ENCODE measurements around the gene CHRDL2. TPM values are rescaled to one million over a fixed set of nuclear protein-coding genes. Genes with fewer than 3 reads are reported as not detected.
A peak's percentile ranks its signal among the peaks of the same experiment; 100 is the strongest.

Gene CHRDL2
- total and polyA plus RNA-seq, 2 of the 4 experiments (the other 2 are of a cell fraction): 0.80 TPM; not detected in 1

DNA sequence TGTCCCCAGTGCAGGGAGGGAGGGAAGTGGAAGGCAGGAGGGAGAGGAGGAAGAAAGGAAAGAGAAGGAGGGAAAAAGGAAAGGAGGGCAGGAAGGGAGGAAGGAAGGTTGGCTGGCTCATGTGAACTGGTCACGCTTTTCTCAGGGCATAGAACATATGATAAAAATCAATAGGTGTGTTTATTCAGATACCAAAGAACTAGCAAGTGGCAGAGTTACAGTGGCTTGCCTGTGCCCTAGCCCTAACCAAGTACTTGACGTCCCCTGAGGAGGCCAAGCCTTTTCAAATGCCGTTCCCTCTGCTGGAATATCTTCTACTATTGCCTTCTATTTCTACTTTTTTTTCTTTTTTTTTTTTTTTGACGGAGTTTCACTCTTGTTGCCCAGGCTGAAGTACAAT is 33.5 kb downstream of the CHRDL2 start:
- Histone ChIP-seq H4K8ac (ENCODE audit: low read depth in 2 of 2, low read length in 2 of 2) (peak overlapping the region; percentile 83 to 88), H3K4me1 (ENCODE audit: control insufficient read depth, insufficient read depth, low read length) (peaks cover 24% of the 10 kb centered on the region), H3K4me2 (ENCODE audit: low read depth, low read length) (no peak overlapping the region), H2AK5ac (ENCODE audit: low read depth, low read length) (peak overlapping the region; percentile 98), H3K27me3 (ENCODE audit: control insufficient read depth, insufficient read depth, low read length) (no peaks in the 10 kb centered on the region; the same call in 1 of the 2 replicates), H3K36me3 (ENCODE audit: control insufficient read depth, insufficient read depth, low read length) (no peaks in the 10 kb centered on the region), H3K9ac (ENCODE audit: low read depth, low read length) (0 out of 2 replicates have a peak overlapping the region, but pooled peaks have one; percentile 2), H3K14ac (replicated peaks; ENCODE audit: low read depth, low read length) (peak overlapping the region; percentile 74), H3K79me1 (ENCODE audit: low read depth in 1 of 2, low read length in 2 of 2) (no peaks in the 10 kb centered on the region), H3K4me3 (ENCODE audit: insufficient read depth, low read depth, low read length) (no peak overlapping the region), H3K9me3 (ENCODE audit: control insufficient read depth, insufficient read depth, low read length) (no peaks in the 10 kb centered on the region), H2AK9ac (replicated peaks; ENCODE audit: low read depth, low read length, poor library complexity) (peak overlapping the region; percentile 55), H4K5ac (ENCODE audit: low read depth, low read length) (peak overlapping the region; percentile 62), H3K9me1 (ENCODE audit: insufficient read depth, low read length) (peaks cover 15% of the 10 kb centered on the region), H2BK15ac (ENCODE audit: low read depth, low read length) (peak overlapping the region; percentile 88; the same call in 2 of the 3 replicates), H3K56ac (ENCODE audit: extremely low read depth, insufficient read depth, low read length) (no peak overlapping the region), H2AFZ (replicated peaks; ENCODE audit: low read length, poor library complexity) (peak overlapping the region; percentile 80), H3K23ac (ENCODE audit: low read depth, low read length) (peak overlapping the region; percentile 55), H3K4ac (ENCODE audit: low read depth, low read length) (peak overlapping the region; percentile 90), H2BK120ac (ENCODE audit: low read depth, low read length) (peak overlapping the region; percentile 90), H4K20me1 (ENCODE audit: insufficient read depth, low read length) (no peaks in the 10 kb centered on the region), H2BK5ac (ENCODE audit: low read depth, low read length, poor library complexity, severe bottlenecking) (peak overlapping the region; percentile 81), H2BK20ac (ENCODE audit: low read depth, low read length) (peak overlapping the region; percentile 95), H4K91ac (ENCODE audit: insufficient read depth, low read depth, low read length) (peak overlapping the region; percentile 96), H3K27ac (ENCODE audit: insufficient read depth, low read length) (peak overlapping the region; percentile 77), H3K18ac (ENCODE audit: low read depth, low read length) (peak overlapping the region; percentile 98)
- ATAC-seq (ENCODE audit: low read depth) (no peak), DNase-seq (no peak)
- no TSS peak for BruUV-seq (replicated peaks)
- intact Hi-C loops (cut with micrococcal nuclease) (no loop called here), dilution Hi-C loops (cut with HindIII; ENCODE audit: low sequenced_read_pairs, unreplicated experiment) (no loop called here), in situ Hi-C loops (cut with MboI; ENCODE audit: low sequenced_read_pairs) (no loop called here)
- ChIA-PET CTCF (no interaction called here), POLR2A (ENCODE audit: unreplicated experiment) (no interaction called here)
- WGBS, 2 experiments (ENCODE audit: extremely low coverage in 2 of 2, insufficient read length in 1 of 2): 83% methylated on average over 2 of the region's 4 CpGs; no CpG with 5 or more reads in 1 of the 2 experiments
- TF ChIP-seq RAD21 (IDR thresholded peaks at IDR 0.05; ENCODE audit: low read length) (no peak), MAFK (IDR thresholded peaks at IDR 0.05; ENCODE audit: low read depth, low read length) (no peak), CEBPB (IDR thresholded peaks at IDR 0.05; ENCODE audit: low read depth, low read length) (no peak), BHLHE40 (IDR thresholded peaks at IDR 0.05; ENCODE audit: low read depth, low read length) (no peak), CHD1 (IDR thresholded peaks at IDR 0.05; ENCODE audit: low read depth, low read length) (no peak), MAZ (IDR thresholded peaks at IDR 0.05; ENCODE audit: borderline replicate concordance, low read depth, low read length) (no peak), SMC3 (IDR thresholded peaks at IDR 0.05; ENCODE audit: low read depth, low read length) (no peak), FOS (IDR thresholded peaks at IDR 0.05; ENCODE audit: low read depth, low read length) (no peak)
- TF ChIP-seq, protein P1, sequence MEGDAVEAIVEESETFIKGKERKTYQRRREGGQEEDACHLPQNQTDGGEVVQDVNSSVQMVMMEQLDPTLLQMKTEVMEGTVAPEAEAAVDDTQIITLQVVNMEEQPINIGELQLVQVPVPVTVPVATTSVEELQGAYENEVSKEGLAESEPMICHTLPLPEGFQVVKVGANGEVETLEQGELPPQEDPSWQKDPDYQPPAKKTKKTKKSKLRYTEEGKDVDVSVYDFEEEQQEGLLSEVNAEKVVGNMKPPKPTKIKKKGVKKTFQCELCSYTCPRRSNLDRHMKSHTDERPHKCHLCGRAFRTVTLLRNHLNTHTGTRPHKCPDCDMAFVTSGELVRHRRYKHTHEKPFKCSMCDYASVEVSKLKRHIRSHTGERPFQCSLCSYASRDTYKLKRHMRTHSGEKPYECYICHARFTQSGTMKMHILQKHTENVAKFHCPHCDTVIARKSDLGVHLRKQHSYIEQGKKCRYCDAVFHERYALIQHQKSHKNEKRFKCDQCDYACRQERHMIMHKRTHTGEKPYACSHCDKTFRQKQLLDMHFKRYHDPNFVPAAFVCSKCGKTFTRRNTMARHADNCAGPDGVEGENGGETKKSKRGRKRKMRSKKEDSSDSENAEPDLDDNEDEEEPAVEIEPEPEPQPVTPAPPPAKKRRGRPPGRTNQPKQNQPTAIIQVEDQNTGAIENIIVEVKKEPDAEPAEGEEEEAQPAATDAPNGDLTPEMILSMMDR (conservative IDR thresholded peaks at IDR 0.05; ENCODE audit: low read depth, low read length): no peak
